MM.1S (cell line): ENCODE data around the gene CCDC88C.

Experiments
- CTCF ChIP-seq: fragments of 300-600 bp; sonication (generic); IDR thresholded peaks from 2 replicates; pipeline ENCODE4 v1.5.1; 2016; ENCODE audit warnings: antibody characterized with exemption, low read length, mixed read lengths
- EZH2 ChIP-seq: fragments of 300-600 bp; sonication (generic); optimal IDR thresholded peaks from 2 replicates; pipeline ENCODE3; 2017; ENCODE audit warnings: low read depth, mild to moderate bottlenecking, antibody characterized with exemption, low read length, mixed read lengths

GRCh38 chr14:91456283-91456682 lies 38.7 kb upstream of the CCDC88C start:
- no peak for TF ChIP-seq CTCF
- TF ChIP-seq EZH2 = no peak
